Mesodermal cell (in vitro differentiated cells): ENCODE results near the gene PDLIM1.

ENCODE experiments used
- H3K27ac ChIP-seq: 2 replicates; pipeline ENCODE4 v1.7.0; 2013; ENCODE audit warnings: mild to moderate bottlenecking, low read depth, low read length, moderate library complexity; ENCODE audit not compliant: severe bottlenecking
- H3K36me3 ChIP-seq: 2 replicates; pipeline ENCODE4 v1.7.1; 2013; ENCODE audit warnings: mild to moderate bottlenecking, low read length, moderate library complexity; ENCODE audit not compliant: control insufficient read depth, insufficient read depth
- H3K4me1 ChIP-seq: one replicate; pipeline ENCODE4 v1.7.1; 2013; ENCODE audit warnings: mild to moderate bottlenecking, low read length; ENCODE audit not compliant: insufficient read depth, control insufficient read depth, poor library complexity, severe bottlenecking
- H3K4me3 ChIP-seq: 2 replicates; pipeline ENCODE4 v1.7.0; 2013; ENCODE audit warnings: low read length, control low read depth, mild to moderate bottlenecking; ENCODE audit not compliant: insufficient read depth, poor library complexity, severe bottlenecking; ENCODE audit errors: extremely low read depth
- H3K9me3 ChIP-seq: 2 replicates; pipeline ENCODE4 v1.7.1; 2013; ENCODE audit warnings: mild to moderate bottlenecking, low read length, moderate library complexity; ENCODE audit not compliant: control insufficient read depth
- WGBS, 2 experiments: methylation state at CpG; one replicate each; pipeline ENCODE4 v1.1.5; 2013; ENCODE audit warnings: missing lambda C conversion rate in 2 of 2; ENCODE audit not compliant: insufficient coverage in 2 of 2; 5-methylcytosine and 5-hydroxymethylcytosine counted together

PDLIM1 gene

GRCh38 chr10:95303950-95304349 lies 13.1 kb upstream of the PDLIM1 start:
- H3K9me3 ChIP-seq, result no peaks in the 10 kb centered on the region
- H3K27ac ChIP-seq, result no peak overlapping the region
- 94 to 100% methylated on average over 1 of the region's 1 CpG for WGBS, 2 experiments
- peaks cover 22% of the 10 kb centered on the region for H3K4me1 ChIP-seq
- no peaks in the 10 kb centered on the region for H3K36me3 ChIP-seq
- no peak overlapping the region for H3K4me3 ChIP-seq

DNA sequence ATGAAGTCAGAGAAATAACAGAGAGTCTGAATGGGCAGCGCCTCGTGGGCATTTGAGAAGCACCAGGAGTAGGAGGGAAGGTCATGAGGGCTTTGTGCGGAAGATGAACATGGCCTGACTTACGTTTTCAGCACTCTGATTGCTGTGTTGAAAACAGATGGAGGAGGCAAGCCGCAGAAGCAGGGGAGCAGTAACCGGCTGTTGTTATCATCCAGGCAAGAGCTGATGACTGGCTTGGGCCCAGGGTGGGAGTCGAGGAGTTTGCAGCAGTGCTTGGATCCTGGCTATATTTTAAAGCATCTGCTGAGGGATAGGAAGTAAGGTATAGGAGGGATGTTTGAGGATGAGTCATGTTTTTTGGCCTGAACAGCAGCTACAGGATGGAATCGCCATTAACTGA lies 12.7 kb upstream of the PDLIM1 start:
- WGBS, 2 experiments, result 92% methylated on average over 7 to 8 of the region's 8 CpGs
- H3K27ac ChIP-seq, result no peak overlapping the region
- no peaks in the 10 kb centered on the region for H3K9me3 ChIP-seq
- no peaks in the 10 kb centered on the region for H3K36me3 ChIP-seq
- peaks cover 21% of the 10 kb centered on the region for H3K4me1 ChIP-seq
- H3K4me3 ChIP-seq, result no peak overlapping the region

GRCh38 chr10:95300022-95300539 lies 9.3 kb upstream of the PDLIM1 start:
- H3K9me3 ChIP-seq, result no peaks in the 10 kb centered on the region
- WGBS, 2 experiments, result 80% methylated on average over 1 of the region's 3 CpGs; no CpG with 5 or more reads in 1 of the 2 experiments
- H3K27ac ChIP-seq, result no peak overlapping the region
- no peaks in the 10 kb centered on the region for H3K36me3 ChIP-seq
- no peak overlapping the region for H3K4me3 ChIP-seq
- peaks cover 13% of the 10 kb centered on the region for H3K4me1 ChIP-seq

- Histone ChIP-seq H3K4me3 (no peak overlapping the region), H3K36me3 (no peaks in the 10 kb centered on the region), H3K9me3 (no peaks in the 10 kb centered on the region), H3K4me1 (peaks cover 7% of the 10 kb centered on the region), H3K27ac (no peak overlapping the region)
- WGBS, 2 experiments, result no CpG with 5 or more reads among the region's 3 CpGs
These were observed 6.6 kb upstream of the PDLIM1 start for GRCh38 chr10:95297402-95297801.

DNA sequence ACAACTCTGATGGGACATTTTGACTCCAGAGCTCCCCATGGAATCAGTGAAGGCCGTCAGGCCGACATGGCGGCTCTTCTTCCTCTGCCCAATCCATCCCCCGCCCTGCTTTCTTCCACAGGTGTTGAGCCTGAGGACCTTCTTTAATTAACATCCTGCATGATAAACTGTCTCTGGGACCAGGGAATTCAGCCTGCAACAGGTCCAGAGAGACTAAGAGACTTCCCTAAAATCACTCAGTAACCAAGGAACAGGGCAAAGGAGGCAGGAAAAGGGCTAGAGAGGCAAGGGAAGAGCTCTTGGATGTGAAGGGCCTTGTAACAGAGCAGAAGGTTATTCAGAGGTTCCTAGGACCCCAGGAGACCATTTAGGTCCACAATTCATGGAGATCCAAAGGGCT lies 6.0 kb upstream of the PDLIM1 start:
- H3K4me1 ChIP-seq, result peaks cover 7% of the 10 kb centered on the region
- 93 to 98% methylated on average over 4 of the region's 4 CpGs for WGBS, 2 experiments
- no peak overlapping the region for H3K27ac ChIP-seq
- no peaks in the 10 kb centered on the region for H3K36me3 ChIP-seq
- no peaks in the 10 kb centered on the region for H3K9me3 ChIP-seq
- H3K4me3 ChIP-seq, result no peak overlapping the region

DNA sequence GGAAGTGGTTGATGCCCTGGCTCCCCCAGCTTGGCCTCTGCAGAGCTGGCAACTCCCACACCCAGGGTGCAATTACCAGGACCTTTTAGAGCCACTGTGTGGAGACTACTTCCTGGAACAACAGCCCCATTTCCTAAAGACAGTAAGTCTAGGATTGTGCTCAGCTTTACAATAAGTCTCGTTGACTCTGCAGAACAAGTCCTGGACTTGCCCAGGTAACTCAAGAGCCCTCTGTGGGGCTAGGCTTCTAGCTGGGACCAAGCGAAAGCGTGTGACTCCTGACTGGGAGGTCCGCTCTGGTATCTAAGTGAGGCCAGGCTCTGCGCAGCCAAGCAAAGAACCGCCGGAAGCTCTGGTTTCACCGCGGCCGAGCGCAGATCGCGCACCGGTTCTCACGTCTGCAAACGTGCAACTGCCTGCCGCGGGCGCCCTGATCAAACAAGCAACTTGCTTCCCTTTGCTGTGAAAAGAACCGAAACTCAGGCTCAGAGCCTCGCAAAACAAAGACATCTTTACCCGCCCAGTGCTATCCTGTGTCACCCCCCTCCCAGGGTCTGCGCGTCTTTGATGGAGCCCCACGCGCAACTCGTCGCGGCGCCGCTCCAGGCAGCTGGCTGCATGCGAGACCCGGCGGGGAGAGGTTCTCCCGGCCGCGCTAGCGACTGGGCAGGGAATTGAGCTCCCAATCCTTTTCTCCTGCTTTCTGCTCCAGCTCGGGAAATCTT lies 4.4 kb upstream of the PDLIM1 start:
- Histone ChIP-seq H3K9me3 (no peaks in the 10 kb centered on the region), H3K4me1 (peaks cover 7% of the 10 kb centered on the region), H3K36me3 (no peaks in the 10 kb centered on the region), H3K4me3 (no peak overlapping the region), H3K27ac (no peak overlapping the region)
- 83 to 87% methylated on average over 37 to 39 of the region's 39 CpGs for WGBS, 2 experiments

GRCh38 chr10:95293631-95294030 lies 2.8 kb upstream of the PDLIM1 start:
- WGBS, 2 experiments, result 83 to 100% methylated on average over 1 to 3 of the region's 3 CpGs
- Histone ChIP-seq H3K4me1 (peaks cover 15% of the 10 kb centered on the region), H3K36me3 (peaks cover 5% of the 10 kb centered on the region)

GRCh38 chr10:95291365-95292039 lies 699 bp upstream of the PDLIM1 start:
- peak overlapping the region; percentile 75 for H3K4me3 ChIP-seq
- no peaks in the 10 kb centered on the region for H3K9me3 ChIP-seq
- H3K27ac ChIP-seq, result no peak overlapping the region
- peaks cover 18% of the 10 kb centered on the region for H3K4me1 ChIP-seq
- peaks cover 14% of the 10 kb centered on the region for H3K36me3 ChIP-seq
- WGBS, 2 experiments, result 62 to 66% methylated on average over 17 to 19 of the region's 19 CpGs

More at GRCh38 chr10:95293631-95294030, 2.8 kb upstream of the PDLIM1 start:
- Histone ChIP-seq H3K27ac (no peak overlapping the region), H3K9me3 (no peaks in the 10 kb centered on the region), H3K4me3 (no peak overlapping the region)

DNA sequence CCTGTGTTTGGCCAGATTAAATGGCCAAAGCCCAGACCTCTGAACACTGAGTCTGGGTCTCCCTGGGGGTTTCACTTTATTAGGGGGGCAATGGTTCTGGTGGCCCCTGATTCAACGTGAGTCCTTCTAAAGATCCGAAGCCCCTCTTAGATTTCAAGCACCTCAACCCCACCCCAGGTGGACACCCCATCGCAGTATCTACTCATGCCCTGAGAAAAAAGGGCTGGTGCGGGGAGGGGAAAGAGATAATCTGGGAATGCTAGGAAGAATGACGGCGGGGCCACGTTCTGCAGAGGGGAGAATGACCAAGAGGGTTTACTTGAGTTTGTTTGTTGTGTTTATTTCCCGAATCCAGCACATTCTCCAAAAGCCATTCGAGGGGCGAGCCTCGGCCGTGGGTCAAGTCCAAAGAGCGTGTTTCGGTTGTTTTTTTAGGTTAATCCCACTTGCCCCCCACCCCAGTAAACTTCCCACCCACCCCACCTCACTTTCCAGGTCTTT lies 832 bp downstream of the PDLIM1 start:
- Histone ChIP-seq H3K4me1 (peaks cover 18% of the 10 kb centered on the region), H3K4me3 (peak overlapping the region; percentile 75), H3K27ac (no peak overlapping the region), H3K9me3 (no peaks in the 10 kb centered on the region), H3K36me3 (peaks cover 14% of the 10 kb centered on the region)
- WGBS, 2 experiments, result 0% methylated on average over 1 to 3 of the region's 14 CpGs

GRCh38 chr10:95289003-95289920 lies 1.5 kb downstream of the PDLIM1 start:
- Histone ChIP-seq H3K4me3 (peak overlapping the region; percentile 75), H3K4me1 (peaks cover 18% of the 10 kb centered on the region), H3K36me3 (peaks cover 14% of the 10 kb centered on the region), H3K27ac (no peak overlapping the region), H3K9me3 (no peaks in the 10 kb centered on the region)
- 64 to 71% methylated on average over 5 to 9 of the region's 12 CpGs for WGBS, 2 experiments
